ENCODE results near the gene UTP15. TPM values are rescaled to one million over a fixed set of nuclear protein-coding genes. Genes with fewer than 3 reads are reported as not detected.

Gene UTP15, protein sequence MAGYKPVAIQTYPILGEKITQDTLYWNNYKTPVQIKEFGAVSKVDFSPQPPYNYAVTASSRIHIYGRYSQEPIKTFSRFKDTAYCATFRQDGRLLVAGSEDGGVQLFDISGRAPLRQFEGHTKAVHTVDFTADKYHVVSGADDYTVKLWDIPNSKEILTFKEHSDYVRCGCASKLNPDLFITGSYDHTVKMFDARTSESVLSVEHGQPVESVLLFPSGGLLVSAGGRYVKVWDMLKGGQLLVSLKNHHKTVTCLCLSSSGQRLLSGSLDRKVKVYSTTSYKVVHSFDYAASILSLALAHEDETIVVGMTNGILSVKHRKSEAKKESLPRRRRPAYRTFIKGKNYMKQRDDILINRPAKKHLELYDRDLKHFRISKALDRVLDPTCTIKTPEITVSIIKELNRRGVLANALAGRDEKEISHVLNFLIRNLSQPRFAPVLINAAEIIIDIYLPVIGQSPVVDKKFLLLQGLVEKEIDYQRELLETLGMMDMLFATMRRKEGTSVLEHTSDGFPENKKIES
- 10 to 100 TPM in 5 of 9 donors, 1 to 10 TPM in 4; 6.7 to 12.5 (median 10.2) TPM for total RNA-seq
- polyA plus RNA-seq = 1 to 10 TPM; 2.3 to 7.7 TPM
- long read RNA-seq, donor 1, transcript UTP15-201 (13 exons, 3,687 nt) = major isoform, 6 of 6 reads
- long read RNA-seq, donor 1, partial matches to known transcripts = 0 of 6 reads
- long read RNA-seq, donor 1, other reads (novel, unspliced or antisense) = 0 of 6 reads
- long read RNA-seq, donor 2, transcript UTP15-201 (13 exons, 3,687 nt) = major isoform, 44 of 49 reads
- long read RNA-seq, donor 2, partial matches to known transcripts = 4 of 49 reads
- long read RNA-seq, donor 2, other reads (novel, unspliced or antisense) = 1 of 49 reads
- long read RNA-seq, donor 3, transcript UTP15-201 (13 exons, 3,687 nt) = major isoform, 6 of 9 reads
- long read RNA-seq, donor 3, partial matches to known transcripts = 1 of 9 reads
- long read RNA-seq, donor 3, other reads (novel, unspliced or antisense) = 2 of 9 reads

DNA sequence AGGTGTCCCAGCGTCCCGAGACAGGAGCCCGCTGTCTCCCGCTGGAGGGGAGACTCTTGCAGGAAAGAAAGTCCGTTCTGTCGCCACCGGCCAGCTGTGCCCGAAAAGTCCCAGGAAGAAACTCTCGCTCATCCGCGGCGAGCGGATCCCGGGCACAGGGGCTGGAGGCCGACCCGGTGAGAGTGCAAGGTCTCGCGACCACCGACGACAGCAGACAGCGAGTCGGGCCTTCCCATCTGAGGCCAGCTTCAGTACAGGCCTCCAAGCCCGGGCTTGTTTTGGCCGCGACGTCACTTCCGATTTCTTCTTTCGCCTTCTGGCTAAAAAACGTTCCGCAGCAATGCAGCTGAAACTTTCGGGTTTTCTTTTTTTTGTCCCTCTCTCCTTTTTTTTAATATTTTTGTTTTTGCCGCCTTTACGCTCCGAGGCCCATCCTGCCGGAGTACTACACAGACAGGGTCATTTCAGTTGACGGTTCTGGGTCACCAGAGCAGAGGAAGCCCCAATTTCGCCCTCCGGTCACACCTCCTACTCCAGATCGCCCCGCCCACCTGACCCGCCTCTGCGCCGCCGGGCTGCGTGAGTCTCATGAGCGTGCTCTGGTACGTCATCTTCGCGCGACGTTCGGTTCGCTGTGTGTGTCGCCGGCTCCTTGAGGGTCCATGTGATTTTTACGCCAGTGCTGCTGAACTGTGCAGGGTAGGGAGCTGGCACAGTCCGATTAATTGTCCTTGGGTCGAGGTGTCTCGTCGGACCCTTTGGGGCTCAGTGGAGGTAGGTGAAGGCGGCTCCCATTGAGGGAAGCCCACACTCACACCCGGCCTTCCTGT lies at the start of gene UTP15, which contains the start of gene ANKRA2:
TSS of gene UTP15 (plus strand) at position 605 of the 830 bp plus-strand sequence. CDS start 1,602 bp downstream, outside the sequence.
TSS of gene ANKRA2 (minus strand) at position 501 of the 830 bp plus-strand sequence. CDS start 2,758 bp downstream, outside the sequence.
- TF ChIP-seq, protein P1, sequence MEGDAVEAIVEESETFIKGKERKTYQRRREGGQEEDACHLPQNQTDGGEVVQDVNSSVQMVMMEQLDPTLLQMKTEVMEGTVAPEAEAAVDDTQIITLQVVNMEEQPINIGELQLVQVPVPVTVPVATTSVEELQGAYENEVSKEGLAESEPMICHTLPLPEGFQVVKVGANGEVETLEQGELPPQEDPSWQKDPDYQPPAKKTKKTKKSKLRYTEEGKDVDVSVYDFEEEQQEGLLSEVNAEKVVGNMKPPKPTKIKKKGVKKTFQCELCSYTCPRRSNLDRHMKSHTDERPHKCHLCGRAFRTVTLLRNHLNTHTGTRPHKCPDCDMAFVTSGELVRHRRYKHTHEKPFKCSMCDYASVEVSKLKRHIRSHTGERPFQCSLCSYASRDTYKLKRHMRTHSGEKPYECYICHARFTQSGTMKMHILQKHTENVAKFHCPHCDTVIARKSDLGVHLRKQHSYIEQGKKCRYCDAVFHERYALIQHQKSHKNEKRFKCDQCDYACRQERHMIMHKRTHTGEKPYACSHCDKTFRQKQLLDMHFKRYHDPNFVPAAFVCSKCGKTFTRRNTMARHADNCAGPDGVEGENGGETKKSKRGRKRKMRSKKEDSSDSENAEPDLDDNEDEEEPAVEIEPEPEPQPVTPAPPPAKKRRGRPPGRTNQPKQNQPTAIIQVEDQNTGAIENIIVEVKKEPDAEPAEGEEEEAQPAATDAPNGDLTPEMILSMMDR (IDR thresholded peaks at IDR 0.05) = no peak
- peak in 1 of 2 donors; percentile 38 for TF ChIP-seq POLR2A (IDR thresholded peaks at IDR 0.05)
- peak within 1 kb of the TSS; percentile 77 to 97 (median 93) for H3K27ac ChIP-seq
- ATAC-seq = peak; percentile 99
- H3K36me3 ChIP-seq = peaks cover 0 to 50% (median 42%) of the 10 kb centered on the region in 9 donors
- peak; percentile 99 to 100 (median 100) for DNase-seq
- intact Hi-C loops (cut with DNase I) = loop anchor here in 1 of 10 donors (10.0 kb wide), 1 partner anchor 1119 kb away; the partner anchor contains the start of gene HEXB
- 0 to 1% (median 0%) methylated on average over 52 to 62 of the region's 62 CpGs for WGBS, 4 donors
- peaks cover 0 to 38% (median 30%) of the 10 kb centered on the region in 12 donors for H3K4me1 ChIP-seq
- no peaks in the 10 kb centered on the region for H3K27me3 ChIP-seq
- H3K9me3 ChIP-seq = no peaks in the 10 kb centered on the region
- H3K4me3 ChIP-seq = peak within 1 kb of the TSS; percentile 53 to 91 (median 79)

DNA sequence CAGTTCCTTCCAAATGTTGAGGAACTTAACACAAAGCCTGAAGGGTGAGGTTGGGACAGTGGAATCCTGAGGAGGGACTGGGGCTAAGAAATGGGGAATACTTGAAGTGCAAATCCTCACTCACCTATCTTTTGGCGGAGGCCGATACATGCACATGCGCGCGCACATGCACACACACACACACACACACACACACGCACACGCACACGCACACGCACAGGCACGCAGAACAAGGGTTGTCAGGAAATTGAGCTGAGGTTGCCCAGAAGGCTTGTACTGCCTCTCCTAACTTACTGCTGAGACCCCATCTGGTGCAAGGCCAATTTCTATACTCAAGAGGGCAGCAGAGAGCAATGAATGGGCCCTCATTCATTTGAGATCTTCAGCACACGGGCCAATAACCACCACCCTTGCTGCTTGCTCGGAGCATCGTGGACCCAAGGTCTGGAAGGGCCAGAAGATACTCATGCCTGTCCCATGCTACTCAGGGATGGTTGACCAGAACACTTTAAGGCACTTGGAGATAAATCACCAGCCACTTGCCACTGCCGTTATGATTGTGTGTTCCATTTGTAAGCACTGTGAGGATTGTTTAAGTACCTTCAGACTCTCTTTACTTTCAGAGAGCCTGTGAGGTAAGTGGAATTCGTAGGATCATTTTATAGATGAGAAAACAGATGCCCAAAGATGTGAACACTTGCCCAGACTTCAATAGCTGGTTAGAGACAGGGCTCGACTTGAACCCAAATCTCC lies 45.8 kb upstream of the UTP15 start:
- WGBS, 4 donors = 13 to 15% (median 13%) methylated on average over 15 to 16 of the region's 16 CpGs
- ATAC-seq (peak in 3 of 4 donors; percentile 85 to 93 (median 91)), DNase-seq (peak in 4 of 5 donors; percentile 28 to 59 (median 49))
- Histone ChIP-seq H3K27ac (no peak overlapping the region), H3K4me3 (no peak overlapping the region), H3K36me3 (no peaks in the 10 kb centered on the region), H3K9me3 (no peaks in the 10 kb centered on the region), H3K27me3 (no peaks in the 10 kb centered on the region), H3K4me1 (peaks cover 0 to 3% (median 0%) of the 10 kb centered on the region in 12 donors)
- TF ChIP-seq POLR2A (IDR thresholded peaks at IDR 0.05) = no peak
- TF ChIP-seq, protein P1 (IDR thresholded peaks at IDR 0.05) = peak; percentile 48 to 71 (median 64)
- intact Hi-C loops (cut with DNase I) = loop anchor here in 5 of 10 donors (1.0 to 2.0 kb wide), 3 partner anchors 17 to 18 kb away; no protein-coding TSS in a partner anchor

DNA sequence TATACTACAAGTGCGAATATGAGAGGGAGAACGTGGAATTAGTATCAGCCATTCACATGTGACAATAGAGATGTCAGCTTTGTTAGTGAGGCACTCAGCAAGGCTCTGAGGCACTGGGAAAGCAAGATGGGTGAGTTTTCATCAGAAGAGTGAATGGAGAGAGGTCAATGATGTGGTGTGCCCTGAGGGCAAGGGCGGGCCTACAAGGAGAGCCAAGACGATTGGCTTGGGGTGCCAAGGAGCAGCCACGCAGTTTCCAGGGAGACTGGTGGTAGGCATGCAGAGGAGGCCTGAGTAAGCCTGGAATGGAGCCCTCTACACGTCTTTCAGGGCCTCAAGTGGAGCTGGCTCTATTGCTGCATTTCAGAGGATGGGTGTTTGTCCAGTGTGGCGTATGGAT lies 42.6 kb upstream of the UTP15 start:
- Histone ChIP-seq H3K4me1 (peaks cover 0 to 3% (median 0%) of the 10 kb centered on the region in 12 donors), H3K27me3 (no peaks in the 10 kb centered on the region), H3K27ac (no peak overlapping the region), H3K4me3 (no peak overlapping the region), H3K9me3 (no peaks in the 10 kb centered on the region), H3K36me3 (no peaks in the 10 kb centered on the region)
- intact Hi-C loops (cut with DNase I) = no loop called here
- ATAC-seq (no peak), DNase-seq (no peak)
- no peak for TF ChIP-seq POLR2A (IDR thresholded peaks at IDR 0.05)
- TF ChIP-seq, protein P1 (IDR thresholded peaks at IDR 0.05) = no peak
- WGBS, 4 donors = 86 to 90% (median 89%) methylated on average over 7 of the region's 7 CpGs

Measured in heart left ventricle (tissue), 16 donors.